Endothelial cell of umbilical vein (primary cell): ENCODE measurements around the gene LMX1A. TPM values are rescaled to one million over a fixed set of nuclear protein-coding genes. Genes with fewer than 3 reads are reported as not detected.

Experiments
- BruUV-seq: library from RNA; stranded (reverse); fragments of 400-500 nt; replicated peaks from 2 replicates; lab custom pipeline; 2021; lab: Mats Ljungman, UMichigan
- CTCF ChIA-PET: fragments of 300-600, 350-600 bp; sonication (Branson Sonifier 250); formaldehyde crosslinking; loops from one replicate; lab custom pipeline; 2021; ENCODE audit warnings: antibody characterized with exemption, inconsistent platforms; lab: Charles Lee
- POLR2A ChIA-PET: fragments of 300-600, 350-600 bp; sonication (Branson Sonifier 250); formaldehyde crosslinking; loops from one replicate; lab custom pipeline; 2021; ENCODE audit warnings: antibody characterized with exemption, inconsistent platforms; lab: Charles Lee
- DNase-seq: peaks from one replicate; pipeline ENCODE4 v3.0.0-alpha.2; 2011; ENCODE audit warnings: low read depth, low spot score
- FAIRE-seq: peaks from 2 replicates; lab custom pipeline; 2011; peaks lifted over from hg19 to GRCh38; lab: Jason Lieb, UNC
- H2AFZ ChIP-seq: 2 replicates; pipeline ENCODE4 v1.6.0; 2012; ENCODE audit warnings: low read depth, low read length, control low read depth, inconsistent platforms
- H3K27ac ChIP-seq: 2 replicates; pipeline ENCODE4 v1.5.1; 2011; ENCODE audit warnings: low read depth, mild to moderate bottlenecking, control low read depth, low read length, moderate library complexity; ENCODE audit not compliant: insufficient read depth
- H3K27me3 ChIP-seq, 2 experiments: 2 replicates each; pipeline versions ENCODE4 v1.6.0 to v1.6.1; 2011; ENCODE audit warnings: low read length in 2 of 2, mixed read lengths in 1 of 2; ENCODE audit not compliant: control insufficient read depth in 2 of 2, insufficient read depth in 2 of 2
- H3K36me3 ChIP-seq, 2 experiments: 2 replicates in 1 of 2; 3 replicates in 1 of 2; pipeline ENCODE4 v1.5.1; 2011; ENCODE audit warnings: low read length in 2 of 2, mild to moderate bottlenecking in 1 of 2, moderate library complexity in 1 of 2; ENCODE audit not compliant: control insufficient read depth in 2 of 2, insufficient read depth in 2 of 2; ENCODE audit errors: extremely low read depth in 1 of 2
- H3K4me1 ChIP-seq: 3 replicates; pipeline ENCODE4 v1.5.1; 2011; ENCODE audit warnings: mild to moderate bottlenecking, low read length; ENCODE audit not compliant: control insufficient read depth, insufficient read depth; ENCODE audit errors: extremely low read depth
- H3K4me2 ChIP-seq: 2 replicates; pipeline ENCODE4 v1.6.1; 2011; ENCODE audit warnings: low read length, control low read depth, mixed read lengths; ENCODE audit not compliant: insufficient read depth
- H3K4me3 ChIP-seq, 3 experiments: fragments of 200-600 bp in 1 of 3; sonication (generic), shearing (Covaris generic) in 1 of 3; replicated peaks in 1 of 3; 2 replicates each; pipeline ENCODE4 v1.5.1; 2011 to 2016; ENCODE audit warnings: control low read depth in 3 of 3, low read length in 3 of 3, mild to moderate bottlenecking in 2 of 3, inconsistent platforms in 1 of 3, low read depth in 1 of 3, moderate library complexity in 1 of 3; ENCODE audit not compliant: insufficient read depth in 1 of 3
- H3K79me2 ChIP-seq: 2 replicates; pipeline ENCODE4 v1.6.0; 2012; ENCODE audit warnings: low read length, inconsistent platforms; ENCODE audit not compliant: control insufficient read depth, insufficient read depth
- H3K9ac ChIP-seq: replicated peaks from 2 replicates; pipeline ENCODE3; 2011; ENCODE audit warnings: low read length, control low read depth; ENCODE audit not compliant: insufficient read depth; ENCODE audit errors: extremely low read depth
- H3K9me1 ChIP-seq: replicated peaks from 3 replicates; pipeline ENCODE4 v1.6.0; 2011; ENCODE audit warnings: mild to moderate bottlenecking, low read length; ENCODE audit not compliant: control insufficient read depth, insufficient read depth; ENCODE audit errors: extremely low read depth
- H3K9me3 ChIP-seq: replicated peaks from 2 replicates; pipeline ENCODE4 v1.5.1; 2012; ENCODE audit warnings: low read length, inconsistent platforms; ENCODE audit not compliant: control insufficient read depth, insufficient read depth
- H4K20me1 ChIP-seq: replicated peaks from 2 replicates; pipeline ENCODE3; 2011; ENCODE audit warnings: mild to moderate bottlenecking, low read length; ENCODE audit not compliant: control insufficient read depth, insufficient read depth; ENCODE audit errors: extremely low read depth
- CTCF ChIP-seq, 2 donors: IDR thresholded peaks; 1 replicate in 1 of 2; 2 replicates in 1 of 2; pipeline ENCODE4 v1.5.1; 2011; ENCODE audit warnings: low read length in 2 of 2, mild to moderate bottlenecking in 2 of 2, moderate library complexity in 2 of 2, control low read depth in 1 of 2, inconsistent platforms in 1 of 2, low read depth in 1 of 2; ENCODE audit not compliant: insufficient read depth in 1 of 2; ENCODE audit errors: extremely low read depth in 1 of 2
- EZH2 ChIP-seq: IDR thresholded peaks from 2 replicates; pipeline ENCODE4 v1.6.1; 2012; ENCODE audit warnings: borderline replicate concordance, low read depth, mild to moderate bottlenecking, moderate library complexity, low read length, inconsistent platforms; ENCODE audit not compliant: severe bottlenecking
- FOS ChIP-seq: IDR thresholded peaks from 2 replicates; pipeline ENCODE4 v1.6.1; 2011; ENCODE audit warnings: mild to moderate bottlenecking, low read length, moderate library complexity, borderline replicate concordance; ENCODE audit not compliant: insufficient read depth
- GATA2 ChIP-seq: IDR thresholded peaks from 2 replicates; pipeline ENCODE4 v1.7.0; 2011; ENCODE audit warnings: low read depth, mild to moderate bottlenecking, moderate library complexity, mixed read lengths, low read length; ENCODE audit not compliant: insufficient read length, insufficient read depth
- JUN ChIP-seq: IDR thresholded peaks from 2 replicates; pipeline ENCODE4 v1.6.1; 2011; ENCODE audit warnings: borderline replicate concordance, low read depth; ENCODE audit not compliant: insufficient read length, insufficient read depth
- MAX ChIP-seq: IDR thresholded peaks from 2 replicates; pipeline ENCODE4 v1.6.1; 2011; ENCODE audit not compliant: insufficient read depth, insufficient read length
- MYC ChIP-seq: IDR thresholded peaks from one replicate; pipeline ENCODE4 v1.6.1; 2011; ENCODE audit warnings: mild to moderate bottlenecking, low read depth, low read length
- POLR2A ChIP-seq: IDR thresholded peaks from 2 replicates; pipeline ENCODE4 v1.6.1; 2012; ENCODE audit warnings: low read depth, mild to moderate bottlenecking, control low read depth, low read length
- POLR2AphosphoS5 ChIP-seq: IDR thresholded peaks from 2 replicates; pipeline ENCODE4 v1.6.1; 2012; ENCODE audit warnings: low read depth, mild to moderate bottlenecking, control low read depth, low read length, moderate library complexity; ENCODE audit not compliant: insufficient read depth
- dilution Hi-C: fragments of 300-500 bp; cut with MboI; formaldehyde crosslinking; loops from one replicate; pipeline ENCODE4 v1.15.0; 2019; ENCODE audit warnings: low sequenced_read_pairs; ENCODE audit not compliant: extremely low pct_ligation_motif_present
- intact Hi-C: fragments of 100-400 bp; cut with micrococcal nuclease; formaldehyde crosslinking; loops from one replicate; pipeline ENCODE4 v1.10.0; 2022
- polyA plus RNA-seq, 4 experiments: library from polyadenylated mRNA; depleted of rRNA in 3 of 4; stranded (reverse) in 3 of 4; unstranded in 1 of 4; fragments of >200 nt; gene quantifications; 2 replicates each; pipeline versions ENCODE4 v1.2.1 to v1.2.3, GENCODE V29; 2011 to 2012; ENCODE audit warnings: missing spikeins in 1 of 4
- total RNA-seq: library from RNA; stranded (reverse); gene quantifications from 2 replicates; pipeline ENCODE4 v1.2.3, GENCODE V29; 2021

Gene LMX1A
- total and polyA plus RNA-seq, 2 donors (not counting 3 experiments of a cell fraction or from before 2014, with no cell fraction given): not detected

- DNase-seq (no peak), FAIRE-seq (no peak)
- no peak for TF ChIP-seq MAX
- TF ChIP-seq CTCF (IDR thresholded peaks at IDR 0.05; ENCODE audit: extremely low read depth in 1 of 2, insufficient read depth in 1 of 2, low read depth in 1 of 2, low read length in 2 of 2): no peak
- no peak for TF ChIP-seq MYC
- TF ChIP-seq FOS: no peak
- TF ChIP-seq EZH2: no peak
- TF ChIP-seq POLR2A: no peak
- TF ChIP-seq GATA2: no peak
- TF ChIP-seq POLR2AphosphoS5: no peak
- TF ChIP-seq JUN: no peak
- Histone ChIP-seq H2AFZ (no peak overlapping the region), H3K36me3 (no peaks in the 10 kb centered on the region), H3K9me3 (no peaks in the 10 kb centered on the region), H3K9me1 (no peaks in the 10 kb centered on the region), H3K4me1 (no peaks in the 10 kb centered on the region), H4K20me1 (no peaks in the 10 kb centered on the region), H3K27ac (no peak overlapping the region), H3K27me3 (peaks cover 5 to 14% of the 10 kb centered on the region in 2 experiments), H3K79me2 (no peaks in the 10 kb centered on the region), H3K4me3 (no peak overlapping the region), H3K9ac (no peak overlapping the region), H3K4me2 (no peak overlapping the region)
- BruUV-seq: no TSS peak
- ChIA-PET CTCF (no interaction called here), POLR2A (interaction anchor here (0.7 kb wide), 1 partner anchor 65 kb away, joined by 3 read pairs; no protein-coding TSS in a partner anchor)
- dilution Hi-C loops: no loop called here
- intact Hi-C loops: no loop called here
Measured at GRCh38 chr1:165240492-165240891, 116.0 kb downstream of the LMX1A start.
